DMS53 treated with DMSO at 0.1 percent for 48 hours (cell line): ENCODE data around the gene BCS1L.

ENCODE experiments used
- DNase-seq: peaks from one replicate; lab custom pipeline; 2025; ENCODE audit not compliant: unreplicated experiment; lab: John Stamatoyannopoulos, UW

Gene BCS1L

GRCh38 chr2:218659988-218660358 lies 490 bp downstream of the BCS1L start:
- DNase-seq: no peak

GRCh38 chr2:218662377-218662776 lies 2.9 kb downstream of the BCS1L start:
- DNase-seq: no peak

- DNase-seq: no peak
These were observed 3.3 kb downstream of the BCS1L start for GRCh38 chr2:218662827-218663226.

GRCh38 chr2:218663901-218664300 lies 4.4 kb downstream of the BCS1L start:
- no peak for DNase-seq

- DNase-seq: no peak
These were observed 5.2 kb downstream of the BCS1L start for GRCh38 chr2:218664653-218665052.

- DNase-seq: no peak
These were observed 11.7 kb downstream of the BCS1L start for GRCh38 chr2:218671097-218671653.

GRCh38 chr2:218671654-218672566 lies 12.4 kb downstream of the BCS1L start, which contains the start of the genes RNF25 and STK36:
Gene RNF25, minus strand, starts transcription at chr2:218672002. Its CDS starts 32 bp downstream, at chr2:218671970.
Gene STK36, plus strand, starts transcription at chr2:218672086. Its CDS starts 744 bp downstream, at chr2:218672830.
- peak; percentile 65 for DNase-seq

GRCh38 chr2:218679119-218679518 lies 19.6 kb downstream of the BCS1L start:
- DNase-seq: no peak

- DNase-seq: no peak
These were observed 20.6 kb downstream of the BCS1L start for GRCh38 chr2:218680061-218680460.

GRCh38 chr2:218687400-218688060 lies 28.0 kb downstream of the BCS1L start:
- peak; percentile 37 for DNase-seq

- DNase-seq: no peak
These were observed 31.8 kb downstream of the BCS1L start for GRCh38 chr2:218691234-218691633.

- DNase-seq: no peak
These were observed 35.1 kb downstream of the BCS1L start for GRCh38 chr2:218694405-218695145.

GRCh38 chr2:218698885-218699284 lies 39.4 kb downstream of the BCS1L start:
- DNase-seq: no peak

- no peak for DNase-seq
These were observed 42.3 kb downstream of the BCS1L start for GRCh38 chr2:218701806-218702205.

- no peak for DNase-seq
These were observed 43.9 kb downstream of the BCS1L start for GRCh38 chr2:218703341-218703740.

- DNase-seq: no peak
These were observed 48.6 kb downstream of the BCS1L start for GRCh38 chr2:218708086-218708485.

GRCh38 chr2:218709908-218710307 lies 50.4 kb downstream of the BCS1L start:
- no peak for DNase-seq

- DNase-seq: no peak
These were observed 50.8 kb downstream of the BCS1L start for GRCh38 chr2:218710334-218710686.

- DNase-seq: peak; percentile 76
These were observed 51.4 kb downstream of the BCS1L start, which contains the start of gene TTLL4 for GRCh38 chr2:218710687-218711549. Gene TTLL4, plus strand, starts transcription at chr2:218710835. Its CDS starts 26,842 bp downstream, at chr2:218737677.

GRCh38 chr2:218711550-218711929 lies 52.1 kb downstream of the BCS1L start:
- no peak for DNase-seq
